ENCODE results near the gene PDS5A. TPM values are rescaled to one million over a fixed set of nuclear protein-coding genes. Genes with fewer than 3 reads are reported as not detected.

Gene PDS5A
- total RNA-seq, 3 donors from 2014 or later (not counting 1 experiment from before 2014, with no cell fraction given) = 80.1 to 99.9 (median 99.8) TPM

GRCh38 chr4:39970671-39971640 lies 6.8 kb downstream of the PDS5A start:
- H3K27me3 Mint-ChIP-seq (ENCODE audit: low read depth in 2 of 2) = no peaks in the 10 kb centered on the region
- no peak overlapping the region for H3K27ac ChIP-seq (ENCODE audit: low read length)
- no peaks in the 10 kb centered on the region for H3K9me3 ChIP-seq (ENCODE audit: control insufficient read depth, insufficient read depth, low read length)
- H3K4me3 Mint-ChIP-seq = no peak overlapping the region
- intact Hi-C loops (cut with micrococcal nuclease) = loop anchor here (10.0 kb wide), 2 partner anchors 66 to 126 kb away; no protein-coding TSS in a partner anchor
- no peak overlapping the region for H3K4me3 ChIP-seq (ENCODE audit: low read length)
- H3K27me3 ChIP-seq (ENCODE audit: control insufficient read depth, insufficient read depth, low read length) = no peaks in the 10 kb centered on the region
- peaks cover 18% of the 10 kb centered on the region for H3K36me3 ChIP-seq (ENCODE audit: control insufficient read depth, insufficient read depth, low read length)
- ATAC-seq (no peak), DNase-seq (no peak)
- H3K36me3 Mint-ChIP-seq = no peaks in the 10 kb centered on the region
- H3K27ac Mint-ChIP-seq = peak overlapping the region; percentile 21 to 72
- TF ChIP-seq CTCF (IDR thresholded peaks at IDR 0.05) = no peak
- H3K4me1 ChIP-seq (ENCODE audit: control insufficient read depth, insufficient read depth, low read length) = peaks cover 19% of the 10 kb centered on the region
- H3K4me1 Mint-ChIP-seq = peaks cover 42 to 47% of the 10 kb centered on the region in 2 donors
- WGBS (ENCODE audit: insufficient coverage) = 88% methylated on average over 16 of the region's 18 CpGs
- no peaks in the 10 kb centered on the region for H3K9me3 Mint-ChIP-seq

GRCh38 chr4:39963656-39964055 lies 14.1 kb downstream of the PDS5A start:
- WGBS (ENCODE audit: insufficient coverage) = 97% methylated on average over 3 of the region's 5 CpGs
- no peaks in the 10 kb centered on the region for H3K27me3 ChIP-seq (ENCODE audit: control insufficient read depth, insufficient read depth, low read length)
- Mint-ChIP-seq H3K27ac (peak overlapping the region; percentile 13 to 70), H3K9me3 (no peaks in the 10 kb centered on the region), H3K4me1 (peaks cover 33 to 35% of the 10 kb centered on the region in 2 donors), H3K27me3 (ENCODE audit: low read depth in 2 of 2) (no peaks in the 10 kb centered on the region), H3K36me3 (no peaks in the 10 kb centered on the region), H3K4me3 (no peak overlapping the region)
- no peak overlapping the region for H3K27ac ChIP-seq (ENCODE audit: low read length)
- intact Hi-C loops (cut with micrococcal nuclease) = no loop called here
- H3K9me3 ChIP-seq (ENCODE audit: control insufficient read depth, insufficient read depth, low read length) = no peaks in the 10 kb centered on the region
- no peak for ATAC-seq
- H3K4me3 ChIP-seq (ENCODE audit: low read length) = no peak overlapping the region
- H3K4me1 ChIP-seq (ENCODE audit: control insufficient read depth, insufficient read depth, low read length) = peaks cover 4% of the 10 kb centered on the region
- H3K36me3 ChIP-seq (ENCODE audit: control insufficient read depth, insufficient read depth, low read length) = no peaks in the 10 kb centered on the region
- no peak for TF ChIP-seq CTCF (IDR thresholded peaks at IDR 0.05)
- DNase-seq = no peak

GRCh38 chr4:39961311-39961877 lies 16.3 kb downstream of the PDS5A start:
- no peak overlapping the region for H3K27ac Mint-ChIP-seq

More at GRCh38 chr4:39961311-39961877, 16.3 kb downstream of the PDS5A start:
- Histone ChIP-seq H3K9me3 (ENCODE audit: control insufficient read depth, insufficient read depth, low read length) (no peaks in the 10 kb centered on the region), H3K27me3 (ENCODE audit: control insufficient read depth, insufficient read depth, low read length) (no peaks in the 10 kb centered on the region), H3K27ac (ENCODE audit: low read length) (no peak overlapping the region), H3K4me3 (ENCODE audit: low read length) (no peak overlapping the region), H3K4me1 (ENCODE audit: control insufficient read depth, insufficient read depth, low read length) (peaks cover 4% of the 10 kb centered on the region), H3K36me3 (ENCODE audit: control insufficient read depth, insufficient read depth, low read length) (no peaks in the 10 kb centered on the region)
- Mint-ChIP-seq H3K4me1 (peaks cover 38 to 40% of the 10 kb centered on the region in 2 donors), H3K9me3 (no peaks in the 10 kb centered on the region), H3K4me3 (no peak overlapping the region), H3K27me3 (ENCODE audit: low read depth in 2 of 2) (no peaks in the 10 kb centered on the region), H3K36me3 (no peaks in the 10 kb centered on the region)
- TF ChIP-seq CTCF (IDR thresholded peaks at IDR 0.05) = no peak
- WGBS (ENCODE audit: insufficient coverage) = 94% methylated on average over 12 of the region's 12 CpGs
- intact Hi-C loops (cut with micrococcal nuclease) = no loop called here
- ATAC-seq = no peak
- DNase-seq = no peak
